Measurements from ENCODE around the gene ANKRD13C.

The ANKRD13C gene

GRCh38 chr1:70333245-70333644 is 21.3 kb downstream of the ANKRD13C start:
- no peaks in the 10 kb centered on the region for H3K36me3 ChIP-seq
- no peaks in the 10 kb centered on the region for H3K4me1 ChIP-seq
- no peak for DNase-seq
- H3K9me3 ChIP-seq = no peaks in the 10 kb centered on the region
- no peaks in the 10 kb centered on the region for H3K27me3 ChIP-seq
- TF ChIP-seq, protein P1, sequence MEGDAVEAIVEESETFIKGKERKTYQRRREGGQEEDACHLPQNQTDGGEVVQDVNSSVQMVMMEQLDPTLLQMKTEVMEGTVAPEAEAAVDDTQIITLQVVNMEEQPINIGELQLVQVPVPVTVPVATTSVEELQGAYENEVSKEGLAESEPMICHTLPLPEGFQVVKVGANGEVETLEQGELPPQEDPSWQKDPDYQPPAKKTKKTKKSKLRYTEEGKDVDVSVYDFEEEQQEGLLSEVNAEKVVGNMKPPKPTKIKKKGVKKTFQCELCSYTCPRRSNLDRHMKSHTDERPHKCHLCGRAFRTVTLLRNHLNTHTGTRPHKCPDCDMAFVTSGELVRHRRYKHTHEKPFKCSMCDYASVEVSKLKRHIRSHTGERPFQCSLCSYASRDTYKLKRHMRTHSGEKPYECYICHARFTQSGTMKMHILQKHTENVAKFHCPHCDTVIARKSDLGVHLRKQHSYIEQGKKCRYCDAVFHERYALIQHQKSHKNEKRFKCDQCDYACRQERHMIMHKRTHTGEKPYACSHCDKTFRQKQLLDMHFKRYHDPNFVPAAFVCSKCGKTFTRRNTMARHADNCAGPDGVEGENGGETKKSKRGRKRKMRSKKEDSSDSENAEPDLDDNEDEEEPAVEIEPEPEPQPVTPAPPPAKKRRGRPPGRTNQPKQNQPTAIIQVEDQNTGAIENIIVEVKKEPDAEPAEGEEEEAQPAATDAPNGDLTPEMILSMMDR (IDR thresholded peaks at IDR 0.05; ENCODE audit: low read depth, low read length) = no peak
- H3K4me3 ChIP-seq (ENCODE audit: low read depth, low read length) = no peak overlapping the region

- Histone ChIP-seq H3K36me3 (no peaks in the 10 kb centered on the region), H3K9me3 (no peaks in the 10 kb centered on the region), H3K4me3 (ENCODE audit: low read depth, low read length) (no peak overlapping the region), H3K27me3 (no peaks in the 10 kb centered on the region), H3K4me1 (no peaks in the 10 kb centered on the region)
- DNase-seq = no peak
- TF ChIP-seq, protein P1 (IDR thresholded peaks at IDR 0.05; ENCODE audit: low read depth, low read length) = no peak
Observed at GRCh38 chr1:70331962-70332361, 22.6 kb downstream of the ANKRD13C start.

GRCh38 chr1:70327306-70328076 is 27.0 kb downstream of the ANKRD13C start:
- no peaks in the 10 kb centered on the region for H3K9me3 ChIP-seq
- no peak for DNase-seq
- TF ChIP-seq, protein P1 (IDR thresholded peaks at IDR 0.05; ENCODE audit: low read depth, low read length) = no peak
- H3K36me3 ChIP-seq = no peaks in the 10 kb centered on the region
- no peak overlapping the region for H3K4me3 ChIP-seq (ENCODE audit: low read depth, low read length)
- H3K4me1 ChIP-seq = no peaks in the 10 kb centered on the region
- no peaks in the 10 kb centered on the region for H3K27me3 ChIP-seq

- no peaks in the 10 kb centered on the region for H3K27me3 ChIP-seq
- no peak for DNase-seq
- TF ChIP-seq, protein P1 (IDR thresholded peaks at IDR 0.05; ENCODE audit: low read depth, low read length) = no peak
- no peaks in the 10 kb centered on the region for H3K9me3 ChIP-seq
- no peaks in the 10 kb centered on the region for H3K36me3 ChIP-seq
- H3K4me3 ChIP-seq (ENCODE audit: low read depth, low read length) = no peak overlapping the region
- no peaks in the 10 kb centered on the region for H3K4me1 ChIP-seq
Observed at GRCh38 chr1:70324683-70325082, 29.8 kb downstream of the ANKRD13C start.

DNA sequence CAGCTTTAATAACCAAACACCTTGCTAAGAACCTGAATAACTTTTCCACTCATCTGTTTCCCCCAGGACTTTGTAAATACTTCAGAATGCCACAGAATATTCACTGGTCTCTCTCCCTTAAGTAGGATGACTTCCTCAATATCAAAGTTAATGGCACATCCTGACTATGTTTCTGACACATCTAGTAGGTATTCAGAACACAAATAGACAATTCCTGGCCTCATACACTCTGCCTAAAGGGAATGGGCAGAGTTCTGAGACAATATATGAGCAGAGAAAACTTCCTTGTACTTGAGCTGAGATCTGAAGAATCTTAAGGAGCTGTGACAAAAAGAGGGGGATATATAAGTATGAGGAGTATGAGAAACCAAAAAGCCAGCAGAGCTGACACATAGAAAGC is 34.8 kb downstream of the ANKRD13C start:
- DNase-seq = no peak
- Histone ChIP-seq H3K4me3 (ENCODE audit: low read depth, low read length) (no peak overlapping the region), H3K9me3 (no peaks in the 10 kb centered on the region), H3K4me1 (no peaks in the 10 kb centered on the region), H3K36me3 (no peaks in the 10 kb centered on the region), H3K27me3 (no peaks in the 10 kb centered on the region)
- TF ChIP-seq, protein P1 (IDR thresholded peaks at IDR 0.05; ENCODE audit: low read depth, low read length) = no peak

DNA sequence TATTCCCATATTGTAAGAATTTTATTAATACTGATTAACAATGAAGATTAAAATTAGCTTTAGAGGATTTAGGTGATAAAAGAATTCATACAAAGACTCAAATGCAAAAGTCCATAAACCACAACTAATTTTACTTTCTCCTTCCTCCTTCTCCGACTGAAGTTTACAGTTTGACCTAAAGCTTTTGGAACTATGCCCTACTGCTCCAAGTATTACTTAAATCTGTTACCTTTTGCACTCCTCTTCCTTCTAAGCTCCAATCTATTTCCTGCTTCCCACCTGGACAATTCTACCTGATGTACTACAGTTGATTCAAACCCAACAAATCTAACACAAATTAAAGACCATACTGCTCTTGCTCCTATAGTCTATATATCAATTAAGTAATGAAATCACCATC is 36.3 kb downstream of the ANKRD13C start:
- no peaks in the 10 kb centered on the region for H3K4me1 ChIP-seq
- H3K27me3 ChIP-seq = no peaks in the 10 kb centered on the region
- no peak overlapping the region for H3K4me3 ChIP-seq (ENCODE audit: low read depth, low read length)
- H3K9me3 ChIP-seq = no peaks in the 10 kb centered on the region
- no peak for DNase-seq
- H3K36me3 ChIP-seq = no peaks in the 10 kb centered on the region
- TF ChIP-seq, protein P1 (IDR thresholded peaks at IDR 0.05; ENCODE audit: low read depth, low read length) = no peak

All from BE2C (cell line).